Liver (tissue), 3 donors: ENCODE results near the gene IQSEC1.

Experiments used
- ATF3 ChIP-seq: IDR thresholded peaks from 2 replicates; pipeline ENCODE4 v1.6.1; 2016; ENCODE audit warnings: antibody characterized with exemption
- CTCF ChIP-seq: fragments of 150-350 bp; IDR thresholded peaks from 2 replicates; pipeline ENCODE4 v1.5.1; 2017; ENCODE audit warnings: improper control_type of control experiment, low read depth, low read length; ENCODE audit not compliant: missing input control
- EGR1 ChIP-seq, 2 donors: IDR thresholded peaks; 2 replicates each; pipeline ENCODE4 v1.6.1; 2016 to 2018; ENCODE audit warnings: antibody characterized with exemption in 2 of 2, low read depth in 2 of 2
- FOXA1 ChIP-seq: IDR thresholded peaks from 2 replicates; pipeline ENCODE4 v1.6.1; 2016; ENCODE audit warnings: antibody characterized with exemption
- GABPA ChIP-seq, 2 donors: IDR thresholded peaks in 1 of 2; conservative IDR thresholded peaks in 1 of 2; 2 replicates each; pipeline ENCODE4 v1.6.1; 2016; ENCODE audit warnings: antibody characterized with exemption in 2 of 2, mild to moderate bottlenecking in 1 of 2, moderate library complexity in 1 of 2
- MAX ChIP-seq: IDR thresholded peaks from 2 replicates; pipeline ENCODE4 v1.6.1; 2016; ENCODE audit warnings: antibody characterized with exemption
- RAD21 ChIP-seq, 2 donors: IDR thresholded peaks; 2 replicates each; pipeline ENCODE4 v1.6.1; 2016; ENCODE audit warnings: antibody characterized with exemption in 2 of 2, mild to moderate bottlenecking in 2 of 2
- REST ChIP-seq: IDR thresholded peaks from 2 replicates; pipeline ENCODE4 v1.6.1; 2016; ENCODE audit warnings: antibody characterized with exemption, mild to moderate bottlenecking
- SP1 ChIP-seq: IDR thresholded peaks from 2 replicates; pipeline ENCODE4 v1.6.1; 2018; ENCODE audit warnings: antibody characterized with exemption, mild to moderate bottlenecking
- TAF1 ChIP-seq: conservative IDR thresholded peaks from 2 replicates; pipeline ENCODE4 v1.6.1; 2016; ENCODE audit warnings: antibody characterized with exemption, mild to moderate bottlenecking
- donor health status: healthy.
- donor health status: healthy.

- TF ChIP-seq CTCF (no peak), RAD21 (IDR thresholded peaks at IDR 0.05) (no peak), EGR1 (IDR thresholded peaks at IDR 0.05; ENCODE audit: low read depth in 2 of 2) (no peak), SP1 (no peak), TAF1 (no peak), REST (no peak), ATF3 (no peak), MAX (no peak), GABPA (IDR thresholded peaks at IDR 0.05 in 1 of 2, conservative IDR thresholded peaks at IDR 0.05 in 1 of 2) (no peak), FOXA1 (no peak)
Observed at GRCh38 chr3:12906916-12907290, 166.3 kb downstream of the IQSEC1 start.
